ENCODE results near the gene ZNF580. TPM values are rescaled to one million over a fixed set of nuclear protein-coding genes. Genes with fewer than 3 reads are reported as not detected.

Gene ZNF580
- total RNA-seq, 2 donors from 2014 or later, result 29.7 to 36.1 TPM

DNA sequence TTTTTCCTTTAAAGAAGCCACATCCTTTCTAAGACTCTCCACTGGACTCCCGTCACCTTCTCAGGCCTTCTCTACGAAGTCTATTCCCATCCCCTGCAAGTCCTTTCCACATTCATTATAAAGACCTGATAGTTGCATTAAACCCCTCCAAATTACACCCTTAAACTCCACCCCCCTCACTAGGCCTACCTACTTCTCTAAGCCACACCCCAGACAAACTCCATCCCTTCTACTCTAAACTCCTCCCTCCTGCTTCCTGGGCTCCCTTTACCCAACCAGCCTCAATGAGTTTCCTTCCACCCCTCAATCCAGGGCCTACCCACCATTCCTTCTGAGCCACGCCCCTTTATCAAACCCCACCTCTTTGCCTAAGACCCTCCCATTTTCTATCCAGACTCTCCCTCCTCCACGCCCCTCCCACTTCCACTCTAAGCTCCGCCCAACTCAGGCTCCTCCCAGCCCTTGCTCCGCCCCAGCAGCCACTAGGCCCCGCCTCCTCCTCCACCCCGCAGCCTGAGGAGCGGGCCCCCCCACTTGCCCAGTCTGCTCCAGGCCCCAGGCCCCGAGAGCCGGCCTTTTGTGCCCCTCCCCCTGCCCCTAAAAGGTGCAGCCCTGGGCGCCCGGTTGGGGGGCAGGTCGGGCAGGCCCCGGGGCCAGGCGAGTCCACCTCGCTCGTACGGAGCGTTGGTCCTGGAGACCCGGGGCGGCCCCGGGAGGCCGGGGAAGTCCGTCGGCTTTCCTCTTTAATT is 41.9 kb upstream of the ZNF580 start:
- intact Hi-C loops (cut with DNase I), result no loop called here
- H3K4me3 ChIP-seq, result peak overlapping the region; percentile 86 to 88
- WGBS, 2 donors, result 5 to 9% methylated on average over 24 to 26 of the region's 26 CpGs
- peak; percentile 89 to 92 (median 91) for DNase-seq
- H3K4me1 ChIP-seq, result peaks cover 17% of the 10 kb centered on the region
- peaks cover 0 to 5% of the 10 kb centered on the region in 2 donors for H3K36me3 ChIP-seq (replicated peaks in 1 of 2; ENCODE audit: insufficient read depth in 1 of 2, low read depth in 2 of 2)
- ATAC-seq, result peak; percentile 62
- TF ChIP-seq CTCF (IDR thresholded peaks at IDR 0.05), result no peak
- TF ChIP-seq POLR2A (IDR thresholded peaks at IDR 0.05), result peak in 2 of 3 donors; percentile 51 to 53
- peak overlapping the region; percentile 90 to 98 (median 94) for H3K27ac ChIP-seq
- H3K27me3 ChIP-seq, result no peaks in the 10 kb centered on the region
- no peaks in the 10 kb centered on the region for H3K9me3 ChIP-seq

DNA sequence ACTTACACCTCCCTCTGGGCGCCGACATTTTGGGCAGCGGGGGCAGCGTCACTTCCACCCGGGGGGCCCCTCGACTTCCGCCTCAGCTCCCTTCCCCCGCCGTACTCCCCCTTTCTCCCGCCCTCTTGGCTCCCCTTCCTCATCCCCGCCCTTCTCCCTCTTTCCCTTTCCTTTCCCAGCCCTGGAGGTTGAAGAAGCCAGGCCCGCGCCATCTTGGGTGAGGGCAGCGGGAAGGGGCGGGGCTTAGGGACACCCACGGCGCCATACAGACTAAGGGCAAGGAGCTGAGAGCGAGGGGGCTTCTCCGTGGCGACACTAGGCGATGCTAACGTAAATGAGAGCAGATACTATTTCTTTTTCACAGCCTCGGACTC is 41.3 kb upstream of the ZNF580 start, which contains the start of gene FIZ1:
FIZ1 (minus strand) TSS at position 50 of the 374 bp plus-strand sequence. CDS start 1,652 bp downstream, outside the sequence.
- H3K27ac ChIP-seq, result peak within 1 kb of the TSS; percentile 90 to 98 (median 94)
- peaks cover 23% of the 10 kb centered on the region for H3K4me1 ChIP-seq
- TF ChIP-seq POLR2A (IDR thresholded peaks at IDR 0.05), result peak in 1 of 3 donors; percentile 44
- no peak for TF ChIP-seq CTCF (IDR thresholded peaks at IDR 0.05)
- H3K9me3 ChIP-seq, result no peaks in the 10 kb centered on the region
- DNase-seq (peak; percentile 98 to 99 (median 98)), ATAC-seq (peak; percentile 88)
- 0% methylated on average over 22 to 23 of the region's 23 CpGs for WGBS, 2 donors
- peak within 1 kb of the TSS; percentile 86 to 88 for H3K4me3 ChIP-seq
- intact Hi-C loops (cut with DNase I), result no loop called here
- no peaks in the 10 kb centered on the region for H3K27me3 ChIP-seq
- peaks cover 0 to 5% of the 10 kb centered on the region in 2 donors for H3K36me3 ChIP-seq (replicated peaks in 1 of 2; ENCODE audit: insufficient read depth in 1 of 2, low read depth in 2 of 2)

GRCh38 chr19:55599842-55600661 is 40.8 kb upstream of the ZNF580 start, which contains the start of gene ZNF524:
ZNF524 (plus strand) TSS chr19:55600288; CDS start chr19:55602113, 1,825 bp downstream.
- peak; percentile 83 to 91 (median 88) for DNase-seq
- Histone ChIP-seq H3K27me3 (no peaks in the 10 kb centered on the region), H3K27ac (peak within 1 kb of the TSS; percentile 90 to 98 (median 94)), H3K4me3 (peak within 1 kb of the TSS; percentile 86 to 88), H3K36me3 (replicated peaks in 1 of 2; ENCODE audit: insufficient read depth in 1 of 2, low read depth in 2 of 2) (peaks cover 0 to 5% of the 10 kb centered on the region in 2 donors), H3K4me1 (peaks cover 29% of the 10 kb centered on the region), H3K9me3 (no peaks in the 10 kb centered on the region)
- WGBS, 2 donors, result 0 to 1% methylated on average over 16 to 80 of the region's 97 CpGs
- intact Hi-C loops (cut with DNase I), result no loop called here
- peak; percentile 72 for ATAC-seq
- no peak for TF ChIP-seq CTCF (IDR thresholded peaks at IDR 0.05)
- no peak for TF ChIP-seq POLR2A (IDR thresholded peaks at IDR 0.05)

GRCh38 chr19:55600662-55601028 is 40.2 kb upstream of the ZNF580 start:
- intact Hi-C loops (cut with DNase I), result no loop called here
- ATAC-seq (no peak), DNase-seq (no peak)
- H3K27ac ChIP-seq, result peak overlapping the region; percentile 90 to 98 (median 94)
- 3 to 4% methylated on average over 11 to 15 of the region's 15 CpGs for WGBS, 2 donors
- no peaks in the 10 kb centered on the region for H3K9me3 ChIP-seq
- no peak for TF ChIP-seq CTCF (IDR thresholded peaks at IDR 0.05)
- TF ChIP-seq POLR2A (IDR thresholded peaks at IDR 0.05), result no peak
- H3K36me3 ChIP-seq (replicated peaks in 1 of 2; ENCODE audit: insufficient read depth in 1 of 2, low read depth in 2 of 2), result peaks cover 0 to 5% of the 10 kb centered on the region in 2 donors
- H3K27me3 ChIP-seq, result no peaks in the 10 kb centered on the region
- peak overlapping the region; percentile 47 to 55 for H3K4me3 ChIP-seq
- peaks cover 29% of the 10 kb centered on the region for H3K4me1 ChIP-seq
